Stimulated activated CD4-positive, alpha-beta T cell treated with anti-CD3 and anti-CD28 coated beads, Interleukin-4, amount 100 ng/mL, for 4 hours (primary cell): ENCODE measurements around the gene HOXA7.

Experiments used
- DNase-seq, 2 experiments: peaks; one replicate each; pipeline ENCODE4 v3.0.0-alpha.2; 2020

The HOXA7 gene

GRCh38 chr7:27157702-27158431 is 1.4 kb upstream of the HOXA7 start:
- DNase-seq, result no peak

DNA sequence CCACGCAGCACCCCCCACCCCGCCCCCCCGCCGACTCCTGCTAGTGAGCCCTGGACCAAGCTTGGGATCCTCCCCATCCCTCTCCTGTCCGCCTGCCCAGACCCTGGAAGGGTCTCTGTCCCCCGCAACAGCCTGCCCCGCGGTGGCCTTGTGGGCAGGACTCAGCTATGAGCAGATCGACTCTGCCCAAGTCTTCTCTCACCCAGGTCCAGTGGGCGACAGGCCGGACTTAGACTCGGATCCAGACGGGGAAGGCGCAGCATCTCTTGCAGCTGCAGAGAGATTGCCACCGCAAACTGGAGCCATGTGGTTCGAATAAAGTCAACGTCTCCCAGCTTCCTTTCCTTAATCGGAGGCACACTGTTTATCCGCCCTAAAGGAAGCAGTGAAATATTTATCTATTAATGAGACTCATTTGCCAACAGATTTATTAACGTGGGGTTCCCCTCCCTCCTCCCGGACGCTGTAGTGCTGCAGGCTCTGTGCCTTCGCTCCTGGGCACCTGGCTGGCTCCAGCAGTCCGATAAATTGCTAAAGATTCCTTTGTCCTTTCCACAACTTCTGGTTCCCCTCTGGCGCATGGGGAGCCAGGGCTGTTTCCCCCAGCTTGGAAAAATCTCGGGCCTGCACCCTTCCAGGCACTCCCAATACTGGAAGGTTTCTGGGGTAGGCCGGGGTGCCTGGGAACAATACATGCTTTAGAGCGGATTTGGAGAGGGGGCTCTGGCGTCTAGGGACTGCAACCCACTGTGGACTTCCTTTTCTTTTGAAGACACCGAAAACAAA is 634 bp upstream of the HOXA7 start:
- DNase-seq, result no peak

GRCh38 chr7:27155816-27156507 is 513 bp downstream of the HOXA7 start:
- no peak for DNase-seq

- peak; percentile 48 to 67 for DNase-seq
These were observed 1.3 kb downstream of the HOXA7 start for GRCh38 chr7:27154901-27155815.

DNA sequence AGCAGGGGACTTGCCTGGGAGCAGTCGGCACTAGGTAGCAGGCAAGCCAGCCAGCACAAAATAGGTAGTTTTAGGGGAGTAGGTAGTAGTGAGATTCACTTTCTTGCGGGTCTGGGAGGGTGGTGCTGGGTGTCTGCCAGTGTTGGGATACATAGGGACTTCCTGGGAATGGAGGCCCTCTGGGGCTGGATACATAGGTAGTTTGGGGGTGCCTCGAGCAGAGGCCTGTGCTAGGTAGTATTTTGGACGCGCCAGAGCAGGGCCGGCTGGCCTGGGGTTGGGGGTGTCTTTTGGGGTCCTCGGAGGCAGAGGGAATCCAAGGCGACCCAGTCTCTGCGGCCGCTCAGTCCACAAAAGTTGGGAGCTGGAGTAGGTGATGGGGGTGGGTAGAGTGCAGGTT is 2.1 kb downstream of the HOXA7 start:
- peak in 1 of 2 experiments; percentile 0 for DNase-seq

DNA sequence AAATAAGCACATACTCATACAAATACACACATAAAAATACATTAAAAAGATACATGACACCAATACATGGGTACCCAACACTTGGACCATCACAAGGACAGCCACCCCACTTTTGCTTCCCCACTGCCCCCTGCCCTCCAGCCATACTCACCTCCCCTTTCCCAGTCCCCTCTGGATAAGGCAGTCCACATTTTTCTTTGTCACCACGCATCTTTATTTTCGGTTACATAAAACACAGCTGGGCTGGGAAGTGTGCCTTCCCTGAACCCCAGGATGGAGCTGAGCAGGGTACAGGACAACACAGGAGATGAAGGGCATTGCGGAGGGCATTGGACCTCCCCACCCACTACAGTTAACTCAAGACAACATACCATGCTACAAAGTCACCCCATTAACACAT is 2.9 kb downstream of the HOXA7 start:
- DNase-seq, result no peak

DNA sequence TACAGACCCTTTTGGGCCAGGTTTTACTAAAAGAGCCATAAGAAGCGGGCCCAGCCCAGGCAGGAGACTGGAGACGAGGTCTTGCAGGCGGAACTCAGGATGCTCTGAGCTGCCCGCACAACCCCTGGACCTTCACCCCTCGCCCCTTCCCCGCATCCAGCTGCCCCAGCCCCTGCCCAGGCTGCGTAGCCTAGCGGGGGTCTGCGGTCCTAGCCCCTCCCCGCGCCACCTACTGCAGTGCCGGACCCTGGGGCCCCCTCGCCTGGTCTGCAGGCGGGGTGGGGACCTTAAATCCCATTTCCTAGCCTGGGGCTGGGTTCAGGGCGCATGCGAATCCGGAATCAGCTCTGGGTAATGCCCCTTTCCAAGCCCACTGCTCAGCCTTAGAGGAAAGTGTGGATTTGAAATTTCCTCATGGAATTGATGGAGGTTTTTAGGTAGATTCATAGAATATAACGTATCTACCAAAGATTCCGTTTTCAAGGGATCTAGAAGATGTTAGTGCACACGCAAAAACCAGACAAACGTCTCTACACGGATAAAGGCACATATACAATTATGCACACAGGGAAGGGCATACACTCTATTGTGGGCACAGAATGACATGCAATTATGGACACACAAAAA is 3.5 kb downstream of the HOXA7 start:
- peak in 1 of 2 experiments; percentile 0 for DNase-seq

- DNase-seq, result no peak
These were observed 4.3 kb downstream of the HOXA7 start, which contains the start of gene HOXA3 for GRCh38 chr7:27151931-27152815. Gene HOXA3, minus strand, starts transcription at chr7:27152583. Its CDS starts 41,943 bp downstream, at chr7:27110640.

- DNase-seq, result no peak
These were observed 5.0 kb downstream of the HOXA7 start for GRCh38 chr7:27151341-27151930.

- DNase-seq, result peak; percentile 45 to 70
These were observed 5.7 kb downstream of the HOXA7 start for GRCh38 chr7:27150568-27151340.

GRCh38 chr7:27149842-27150567 is 6.5 kb downstream of the HOXA7 start:
- no peak for DNase-seq

DNA sequence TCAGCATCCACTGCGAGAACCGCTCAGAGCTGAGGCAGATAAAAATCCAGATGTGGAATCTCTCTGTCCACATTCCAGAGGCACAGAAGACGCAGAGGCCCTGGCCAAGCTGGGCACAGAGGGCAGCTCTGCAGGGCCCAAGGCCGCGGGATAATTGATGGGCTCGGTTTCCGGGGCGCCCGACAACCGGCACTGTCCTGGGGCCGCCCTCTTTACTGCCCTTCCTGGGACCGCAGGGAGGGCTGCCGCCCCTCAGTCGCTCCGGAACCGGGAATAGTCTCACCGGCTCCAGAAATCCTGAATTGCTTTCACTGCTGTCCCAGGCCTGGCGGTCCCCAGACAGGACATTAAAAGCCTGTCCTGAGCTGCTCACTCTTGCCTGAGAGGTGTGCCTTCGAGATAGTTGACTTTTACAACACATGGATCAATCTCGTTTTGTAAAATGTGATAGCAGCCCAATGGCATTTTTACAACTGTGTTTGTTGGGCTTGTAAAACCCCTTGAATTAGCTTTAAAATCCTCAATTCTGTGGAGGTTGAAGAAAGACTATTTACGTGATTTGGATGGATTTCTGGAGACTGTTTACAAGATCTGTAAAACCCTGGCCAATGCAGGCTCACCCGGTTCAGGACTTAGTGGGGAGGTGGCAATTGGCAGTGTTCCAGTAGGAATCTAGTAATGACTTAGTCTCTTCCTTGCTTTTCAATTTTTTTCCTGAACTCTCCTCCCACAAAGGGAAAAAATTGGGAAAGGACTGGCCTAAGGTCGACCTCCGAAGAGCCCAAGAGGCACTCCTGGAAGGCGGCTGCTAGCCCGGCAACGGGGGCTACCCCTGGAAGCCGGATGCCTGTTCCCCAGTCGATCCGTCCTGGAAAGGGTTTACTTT is 7.5 kb downstream of the HOXA7 start:
- DNase-seq, result no peak

DNA sequence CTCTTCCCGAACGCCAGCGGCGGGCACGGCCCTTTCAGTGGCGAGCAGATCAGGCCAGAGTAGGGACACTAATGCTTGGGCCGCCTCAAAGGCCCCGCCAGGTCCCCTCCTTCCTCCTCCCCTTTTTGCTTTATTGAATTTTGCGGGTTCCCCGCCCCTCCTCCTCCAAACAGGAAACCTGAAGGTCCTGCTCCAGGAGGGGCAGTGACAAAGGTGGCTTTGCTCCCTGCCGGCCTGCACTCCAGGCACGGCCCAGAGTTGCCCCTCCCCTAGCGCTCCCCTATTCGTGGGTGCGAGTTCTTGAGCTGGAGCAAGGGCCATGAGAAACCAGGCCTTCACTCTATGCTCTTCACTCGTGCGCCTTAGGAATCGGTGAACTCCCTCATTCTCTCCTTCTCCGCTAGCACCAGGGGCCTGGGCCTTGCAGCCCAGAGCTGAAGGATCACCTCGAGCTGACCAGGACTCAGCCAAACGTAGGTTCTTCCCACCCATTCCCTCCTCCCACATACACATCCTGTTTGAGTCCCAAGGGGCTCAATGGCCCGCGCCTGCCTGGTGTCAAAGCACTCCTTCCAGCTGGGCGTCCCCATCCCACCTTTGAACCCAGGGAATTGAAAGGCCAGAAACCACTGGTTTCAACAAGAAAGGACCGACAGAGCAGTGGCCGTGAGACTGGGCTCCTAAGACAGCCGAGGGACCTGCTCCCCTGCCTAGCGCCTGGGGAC is 8.3 kb downstream of the HOXA7 start:
- no peak for DNase-seq

- DNase-seq, result no peak
These were observed 9.1 kb downstream of the HOXA7 start, which contains the start of gene HOXA6 for GRCh38 chr7:27147199-27148030. Gene HOXA6, minus strand, starts transcription at chr7:27147774. Its CDS starts 25 bp downstream, at chr7:27147749.

GRCh38 chr7:27146491-27147198 is 9.8 kb downstream of the HOXA7 start:
- no peak for DNase-seq
